Mesothelial cell of epicardium (in vitro differentiated cells): Measurements from ENCODE around the gene IMPA2. TPM values are rescaled to one million over a fixed set of nuclear protein-coding genes. Genes with fewer than 3 reads are reported as not detected.
A peak's percentile ranks its signal among the peaks of the same experiment; 100 is the strongest.

Source experiments
- DNase-seq, 2 experiments: peaks; one replicate each; pipeline ENCODE4 v3.0.0; 2021; ENCODE audit warnings: low spot score in 2 of 2; ENCODE audit not compliant: unreplicated experiment in 2 of 2
- H3K27ac Mint-ChIP-seq: 2 replicates; pipeline ENCODE4 v1.8.0; 2021; ENCODE audit warnings: mixed read lengths
- H3K27me3 Mint-ChIP-seq: 2 replicates; pipeline ENCODE4 v1.8.0; 2021; ENCODE audit warnings: low read depth, mixed read lengths
- H3K36me3 Mint-ChIP-seq: 2 replicates; pipeline ENCODE4 v1.8.0; 2021; ENCODE audit warnings: mixed read lengths
- H3K4me1 Mint-ChIP-seq: 2 replicates; pipeline ENCODE4 v1.8.0; 2021; ENCODE audit warnings: mixed read lengths
- H3K4me3 Mint-ChIP-seq: 2 replicates; pipeline ENCODE4 v1.8.0; 2021; ENCODE audit warnings: mild to moderate bottlenecking, moderate library complexity, mixed read lengths
- H3K9me3 Mint-ChIP-seq: 2 replicates; pipeline ENCODE4 v1.8.0; 2021; ENCODE audit warnings: mixed read lengths
- total RNA-seq: library from RNA; stranded (reverse); gene quantifications from 3 replicates; pipeline ENCODE4 v1.2.1, GENCODE V29; 2021
- TF ChIP-seq, protein P1 (sequence below): fragments of 200-600 bp; sonication (generic); IDR thresholded peaks from one replicate; pipeline ENCODE4 v1.5.0; 2021; ENCODE audit warnings: antibody characterized with exemption; ENCODE audit not compliant: unreplicated experiment

IMPA2 gene
- total RNA-seq, 1 donor from 2014 or later: 30.6 TPM

DNA sequence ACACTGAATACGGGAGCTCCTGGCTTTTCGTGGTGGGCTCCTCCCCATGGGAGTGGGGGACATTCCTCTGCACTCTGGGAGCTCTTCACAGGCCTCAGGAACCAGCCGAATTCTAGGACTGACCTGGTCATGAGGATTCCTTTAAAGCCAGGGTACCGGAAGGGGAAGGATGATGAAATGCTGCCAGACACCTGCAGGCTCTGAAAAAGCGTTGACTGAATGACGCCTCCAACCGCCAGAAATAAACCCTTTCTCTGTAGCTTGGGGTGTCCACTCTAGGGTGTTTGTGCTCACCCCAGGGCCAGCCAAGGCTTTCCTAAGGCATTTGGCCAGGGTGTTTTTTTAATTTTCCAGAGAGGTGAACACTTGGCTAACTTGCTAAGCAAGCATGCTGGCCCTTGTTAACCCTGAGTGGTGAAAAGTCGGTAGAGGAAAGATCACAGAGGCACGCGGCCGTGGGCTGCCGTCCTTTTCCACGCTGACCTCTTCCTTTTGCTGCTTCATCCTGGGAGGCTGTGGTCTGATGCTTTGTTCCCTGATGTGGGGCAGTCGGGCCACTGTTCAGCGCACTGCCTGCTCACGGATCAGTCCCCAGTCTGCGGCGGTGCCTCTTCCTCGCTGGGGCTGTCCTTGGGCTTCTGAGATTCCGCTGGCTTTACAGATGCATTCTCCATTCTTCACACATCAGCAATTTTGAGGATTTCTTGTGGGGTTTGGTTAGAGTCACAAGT, 32.0 kb downstream of the IMPA2 start:
- TF ChIP-seq, protein P1, sequence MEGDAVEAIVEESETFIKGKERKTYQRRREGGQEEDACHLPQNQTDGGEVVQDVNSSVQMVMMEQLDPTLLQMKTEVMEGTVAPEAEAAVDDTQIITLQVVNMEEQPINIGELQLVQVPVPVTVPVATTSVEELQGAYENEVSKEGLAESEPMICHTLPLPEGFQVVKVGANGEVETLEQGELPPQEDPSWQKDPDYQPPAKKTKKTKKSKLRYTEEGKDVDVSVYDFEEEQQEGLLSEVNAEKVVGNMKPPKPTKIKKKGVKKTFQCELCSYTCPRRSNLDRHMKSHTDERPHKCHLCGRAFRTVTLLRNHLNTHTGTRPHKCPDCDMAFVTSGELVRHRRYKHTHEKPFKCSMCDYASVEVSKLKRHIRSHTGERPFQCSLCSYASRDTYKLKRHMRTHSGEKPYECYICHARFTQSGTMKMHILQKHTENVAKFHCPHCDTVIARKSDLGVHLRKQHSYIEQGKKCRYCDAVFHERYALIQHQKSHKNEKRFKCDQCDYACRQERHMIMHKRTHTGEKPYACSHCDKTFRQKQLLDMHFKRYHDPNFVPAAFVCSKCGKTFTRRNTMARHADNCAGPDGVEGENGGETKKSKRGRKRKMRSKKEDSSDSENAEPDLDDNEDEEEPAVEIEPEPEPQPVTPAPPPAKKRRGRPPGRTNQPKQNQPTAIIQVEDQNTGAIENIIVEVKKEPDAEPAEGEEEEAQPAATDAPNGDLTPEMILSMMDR: no peak
- no peak for DNase-seq
- Mint-ChIP-seq H3K36me3 (peaks cover 16% of the 10 kb centered on the region), H3K27ac (no peak overlapping the region), H3K4me3 (no peak overlapping the region), H3K27me3 (no peaks in the 10 kb centered on the region), H3K9me3 (no peaks in the 10 kb centered on the region), H3K4me1 (peaks cover 15% of the 10 kb centered on the region)

DNA sequence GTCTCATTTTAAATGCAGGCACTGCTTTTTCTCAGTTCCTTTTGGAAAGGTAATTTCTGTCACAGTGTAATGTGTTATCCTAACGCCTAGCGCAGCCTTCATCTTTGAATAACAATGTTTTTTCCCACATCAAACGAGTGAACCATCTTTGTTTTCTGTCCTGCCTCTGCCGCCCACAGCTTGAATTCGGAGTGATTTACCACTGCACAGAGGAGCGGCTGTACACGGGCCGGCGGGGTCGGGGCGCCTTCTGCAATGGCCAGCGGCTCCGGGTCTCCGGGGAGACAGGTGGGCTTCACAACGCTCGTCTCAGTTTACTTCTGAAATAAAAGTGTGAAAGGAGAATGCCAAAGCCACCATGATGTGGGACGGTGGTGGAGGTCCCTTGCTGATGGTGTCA, 32.8 kb downstream of the IMPA2 start:
- H3K4me1 Mint-ChIP-seq: peaks cover 15% of the 10 kb centered on the region
- H3K9me3 Mint-ChIP-seq: no peaks in the 10 kb centered on the region
- no peak for DNase-seq
- H3K27me3 Mint-ChIP-seq: no peaks in the 10 kb centered on the region
- TF ChIP-seq, protein P1: no peak
- H3K4me3 Mint-ChIP-seq: no peak overlapping the region
- no peak overlapping the region for H3K27ac Mint-ChIP-seq
- peaks cover 14% of the 10 kb centered on the region for H3K36me3 Mint-ChIP-seq

DNA sequence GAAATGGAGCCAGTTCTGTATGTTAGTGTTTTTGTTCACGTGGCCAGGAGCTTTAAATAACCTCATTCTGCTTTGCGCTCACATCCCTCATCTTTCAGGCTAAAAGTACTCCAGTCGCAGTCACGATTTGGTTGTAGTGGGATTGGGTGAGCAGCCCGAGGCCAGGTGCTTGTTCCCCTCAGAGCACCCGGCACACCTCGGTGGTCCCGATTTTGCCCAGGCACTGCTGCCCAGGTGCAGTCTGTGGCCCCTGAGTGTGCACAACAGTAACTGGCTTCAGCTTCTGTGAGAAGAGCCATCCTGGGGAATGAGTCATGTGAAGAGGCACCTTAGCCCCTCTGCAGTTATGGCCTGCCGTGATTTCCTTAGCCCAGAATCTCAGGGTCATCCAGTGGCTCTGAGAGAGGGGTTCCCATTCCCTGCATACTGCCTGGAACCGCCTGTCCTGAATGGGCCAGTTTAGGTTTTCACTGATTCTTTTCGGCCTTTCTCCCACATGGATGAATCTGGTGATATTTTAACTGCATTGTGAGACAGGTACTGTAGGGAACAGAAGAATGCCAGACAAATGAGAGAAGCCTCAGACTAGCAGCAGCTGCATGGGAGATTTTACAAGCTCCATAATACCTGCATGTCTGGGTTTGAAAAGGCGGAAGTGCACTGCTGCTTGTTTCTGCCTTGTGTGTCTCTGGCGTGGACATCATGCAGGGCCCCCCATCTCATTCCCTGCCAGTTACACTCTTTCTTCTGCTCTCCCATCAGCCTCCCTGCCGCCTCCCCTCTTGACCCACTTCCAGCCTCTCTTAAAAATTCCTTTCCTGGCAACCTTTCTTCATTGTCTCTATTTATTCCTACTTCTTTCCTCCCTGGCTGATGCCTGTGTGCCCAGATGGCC, 33.5 kb downstream of the IMPA2 start:
- H3K27ac Mint-ChIP-seq: peak overlapping the region; percentile 72
- H3K4me1 Mint-ChIP-seq: peaks cover 15% of the 10 kb centered on the region
- no peaks in the 10 kb centered on the region for H3K27me3 Mint-ChIP-seq
- DNase-seq: no peak
- TF ChIP-seq, protein P1: no peak
- no peaks in the 10 kb centered on the region for H3K9me3 Mint-ChIP-seq
- peaks cover 14% of the 10 kb centered on the region for H3K36me3 Mint-ChIP-seq
- no peak overlapping the region for H3K4me3 Mint-ChIP-seq

DNA sequence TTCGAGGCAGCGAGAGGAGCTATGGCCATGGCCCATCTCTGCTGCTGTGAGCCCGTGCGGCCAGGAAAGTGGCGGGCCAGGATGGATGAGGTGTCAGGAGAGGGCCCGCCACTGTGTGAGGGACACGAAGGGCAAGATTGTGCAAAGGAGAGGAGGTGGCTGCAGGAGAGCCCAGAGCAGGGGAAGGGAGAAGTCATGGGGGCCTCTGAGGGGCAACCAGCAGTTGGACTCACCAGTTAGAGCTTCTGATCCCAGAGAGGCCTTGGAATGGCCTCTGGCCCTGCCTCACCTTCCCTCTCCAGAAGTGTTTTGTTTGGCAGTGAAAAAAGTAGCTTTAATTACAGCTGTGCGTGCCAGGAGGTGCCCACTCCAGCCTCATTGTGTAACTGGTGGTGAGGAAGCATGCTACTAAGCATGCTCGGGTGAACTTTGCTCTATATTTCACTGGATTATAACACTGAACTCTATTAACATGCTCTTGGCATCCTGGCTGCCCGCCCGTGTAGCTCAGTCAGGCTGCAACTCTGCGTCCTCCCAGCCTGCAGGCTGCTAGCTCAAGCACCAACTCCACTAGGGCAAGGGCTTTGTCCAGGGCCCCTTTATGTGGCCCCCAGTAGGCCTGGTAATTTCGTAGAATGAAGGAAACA, 34.2 kb downstream of the IMPA2 start:
- H3K4me3 Mint-ChIP-seq: no peak overlapping the region
- peak overlapping the region; percentile 72 for H3K27ac Mint-ChIP-seq
- TF ChIP-seq, protein P1: no peak
- no peak for DNase-seq
- peaks cover 15% of the 10 kb centered on the region for H3K4me1 Mint-ChIP-seq
- H3K9me3 Mint-ChIP-seq: peaks cover 2% of the 10 kb centered on the region
- H3K27me3 Mint-ChIP-seq: no peaks in the 10 kb centered on the region
- H3K36me3 Mint-ChIP-seq: peaks cover 16% of the 10 kb centered on the region

DNA sequence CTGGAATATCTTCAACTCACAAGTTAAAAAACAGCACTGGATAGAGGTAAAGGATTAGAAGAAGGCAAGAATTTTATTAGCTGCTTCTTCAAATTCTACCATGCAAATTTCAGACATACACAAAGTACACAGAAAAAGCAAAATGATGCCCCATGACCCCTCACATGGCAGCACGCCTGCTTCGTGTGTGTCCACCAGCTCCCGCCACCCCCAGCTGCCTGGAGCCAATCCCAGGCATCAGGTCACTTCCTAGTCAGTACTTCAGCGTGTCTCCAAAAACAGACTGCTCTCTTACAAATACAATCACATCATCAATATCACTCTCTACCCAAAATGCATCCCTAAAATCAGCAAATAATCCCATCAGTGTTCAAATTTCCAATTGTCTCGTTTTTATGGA, 35.8 kb downstream of the IMPA2 start:
- Mint-ChIP-seq H3K27me3 (no peaks in the 10 kb centered on the region), H3K4me1 (peaks cover 15% of the 10 kb centered on the region), H3K9me3 (peaks cover 4% of the 10 kb centered on the region), H3K27ac (no peak overlapping the region), H3K36me3 (peaks cover 19% of the 10 kb centered on the region), H3K4me3 (no peak overlapping the region)
- no peak for DNase-seq
- TF ChIP-seq, protein P1: no peak
